ENCODE data around the gene C1QC.

The C1QC gene

GRCh38 chr1:22651941-22652856 lies 8.8 kb downstream of the C1QC start:
- peaks cover 24% of the 10 kb centered on the region for H3K27me3 ChIP-seq (ENCODE audit: low read depth, low read length)
- no peaks in the 10 kb centered on the region for H4K20me1 ChIP-seq (ENCODE audit: insufficient read depth, low read length)
- H3K9me3 ChIP-seq (ENCODE audit: insufficient read depth, low read length): no peaks in the 10 kb centered on the region
- H3K4me2 ChIP-seq (ENCODE audit: low read length): peak overlapping the region; percentile 81
- H3K36me3 ChIP-seq (replicated peaks; ENCODE audit: low read depth, low read length): no peaks in the 10 kb centered on the region
- peak overlapping the region; percentile 40; the same call in 1 of the 2 replicates for H2AFZ ChIP-seq (ENCODE audit: low read depth, low read length)
- H3K27ac ChIP-seq (ENCODE audit: low read length): peak overlapping the region; percentile 73
- H3K79me2 ChIP-seq (ENCODE audit: low read length): no peaks in the 10 kb centered on the region
- peaks cover 35% of the 10 kb centered on the region for H3K4me1 ChIP-seq (ENCODE audit: low read length)
- peak overlapping the region; percentile 62 for H3K9ac ChIP-seq (ENCODE audit: low read length)
- H3K4me3 ChIP-seq (ENCODE audit: low read length): peak overlapping the region; percentile 59
- TF ChIP-seq EZH2phosphoT487 (IDR thresholded peaks at IDR 0.05; ENCODE audit: low read depth) (no peak), CTCF (IDR thresholded peaks at IDR 0.05; ENCODE audit: low read depth, low read length) (no peak)

GRCh38 chr1:22652881-22653316 lies 9.5 kb downstream of the C1QC start, which contains the start of gene C1QB:
TSS of gene C1QB (plus strand) at chr1:22653236. CDS start at chr1:22659463, 6,227 bp downstream.
- TF ChIP-seq CTCF (IDR thresholded peaks at IDR 0.05; ENCODE audit: low read depth, low read length) (no peak), EZH2phosphoT487 (IDR thresholded peaks at IDR 0.05; ENCODE audit: low read depth) (no peak)
- peak within 1 kb of the TSS; percentile 59 for H3K4me3 ChIP-seq (ENCODE audit: low read length)
- H3K79me2 ChIP-seq (ENCODE audit: low read length): no peaks in the 10 kb centered on the region
- H3K36me3 ChIP-seq (replicated peaks; ENCODE audit: low read depth, low read length): no peaks in the 10 kb centered on the region
- peak within 1 kb of the TSS; percentile 62 for H3K9ac ChIP-seq (ENCODE audit: low read length)
- H4K20me1 ChIP-seq (ENCODE audit: insufficient read depth, low read length): no peaks in the 10 kb centered on the region
- H3K27ac ChIP-seq (ENCODE audit: low read length): peak within 1 kb of the TSS; percentile 73
- H3K27me3 ChIP-seq (ENCODE audit: low read depth, low read length): peaks cover 25% of the 10 kb centered on the region
- H2AFZ ChIP-seq (ENCODE audit: low read depth, low read length): peak within 1 kb of the TSS; percentile 40; the same call in 1 of the 2 replicates
- H3K9me3 ChIP-seq (ENCODE audit: insufficient read depth, low read length): no peaks in the 10 kb centered on the region
- peaks cover 35% of the 10 kb centered on the region for H3K4me1 ChIP-seq (ENCODE audit: low read length)
- peak within 1 kb of the TSS; percentile 81 for H3K4me2 ChIP-seq (ENCODE audit: low read length)

- Histone ChIP-seq H3K36me3 (replicated peaks; ENCODE audit: low read depth, low read length) (no peaks in the 10 kb centered on the region), H3K9ac (ENCODE audit: low read length) (no peak overlapping the region), H3K4me2 (ENCODE audit: low read length) (no peak overlapping the region), H3K4me1 (ENCODE audit: low read length) (peaks cover 35% of the 10 kb centered on the region), H4K20me1 (ENCODE audit: insufficient read depth, low read length) (no peaks in the 10 kb centered on the region), H3K9me3 (ENCODE audit: insufficient read depth, low read length) (no peaks in the 10 kb centered on the region), H3K4me3 (ENCODE audit: low read length) (no peak overlapping the region), H3K79me2 (ENCODE audit: low read length) (no peaks in the 10 kb centered on the region), H3K27ac (ENCODE audit: low read length) (no peak overlapping the region), H3K27me3 (ENCODE audit: low read depth, low read length) (peaks cover 25% of the 10 kb centered on the region), H2AFZ (ENCODE audit: low read depth, low read length) (no peak overlapping the region)
- TF ChIP-seq EZH2phosphoT487 (IDR thresholded peaks at IDR 0.05; ENCODE audit: low read depth) (no peak), CTCF (IDR thresholded peaks at IDR 0.05; ENCODE audit: low read depth, low read length) (no peak)
Measured at GRCh38 chr1:22654692-22655091, 11.3 kb downstream of the C1QC start.

GRCh38 chr1:22658385-22659163 lies 15.1 kb downstream of the C1QC start:
- TF ChIP-seq CTCF (IDR thresholded peaks at IDR 0.05; ENCODE audit: low read depth, low read length) (peak; percentile 24; the same call in 1 of the 2 replicates), EZH2phosphoT487 (IDR thresholded peaks at IDR 0.05; ENCODE audit: low read depth) (no peak)
- Histone ChIP-seq H3K9me3 (ENCODE audit: insufficient read depth, low read length) (no peaks in the 10 kb centered on the region), H3K9ac (ENCODE audit: low read length) (no peak overlapping the region), H2AFZ (ENCODE audit: low read depth, low read length) (no peak overlapping the region), H3K36me3 (replicated peaks; ENCODE audit: low read depth, low read length) (no peaks in the 10 kb centered on the region), H3K4me2 (ENCODE audit: low read length) (no peak overlapping the region), H3K4me3 (ENCODE audit: low read length) (no peak overlapping the region), H4K20me1 (ENCODE audit: insufficient read depth, low read length) (no peaks in the 10 kb centered on the region), H3K79me2 (ENCODE audit: low read length) (no peaks in the 10 kb centered on the region), H3K27me3 (ENCODE audit: low read depth, low read length) (peaks cover 25% of the 10 kb centered on the region), H3K4me1 (ENCODE audit: low read length) (peaks cover 8% of the 10 kb centered on the region; the same call in 1 of the 2 replicates), H3K27ac (ENCODE audit: low read length) (no peak overlapping the region)
